GM21526 (cell line): ENCODE results near the gene THSD4.
"Not testable (repeated sequence)": the region's sequence is repeated elsewhere in the genome, so short reads cannot be mapped to it uniquely, and the experiment has no call there.

Experiments
- ATAC-seq: cut with Tn5 transposase; IDR thresholded peaks from one replicate; pipeline ENCODE4 v1.9.1; 2021; ENCODE audit warnings: moderate library complexity; ENCODE audit not compliant: unreplicated experiment, low FRiP score

Gene THSD4

DNA sequence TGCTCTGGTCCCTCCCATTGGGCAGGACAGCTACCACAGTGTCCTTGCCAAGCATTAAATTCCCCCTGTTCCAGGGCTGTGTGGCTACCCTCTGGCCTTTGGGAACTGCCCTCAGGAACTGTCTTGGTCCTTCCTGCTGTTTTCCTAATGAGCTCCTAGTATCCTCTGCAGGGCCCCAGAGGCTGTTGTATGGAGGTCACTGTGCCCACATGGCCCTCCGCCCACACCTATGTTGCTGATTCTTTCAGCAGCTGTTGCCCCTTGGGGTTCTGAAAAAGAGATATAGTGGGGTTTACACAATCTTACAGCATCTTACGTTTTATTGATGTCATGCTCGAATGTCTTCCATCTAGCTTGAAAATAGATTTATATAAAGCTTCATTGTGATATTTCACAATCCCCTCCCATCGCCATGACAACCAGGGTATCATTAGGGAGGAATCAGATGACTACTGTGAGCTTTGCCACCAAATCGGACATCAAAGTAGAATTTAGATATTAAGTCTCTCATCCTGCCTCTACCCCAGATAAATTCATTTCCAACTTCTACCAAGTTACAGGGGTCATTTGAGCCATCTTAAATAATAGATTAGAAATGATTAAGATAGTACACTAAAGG is 598.0 kb downstream of the THSD4 start:
- ATAC-seq, result no peak

- no peak for ATAC-seq
Observed at GRCh38 chr15:71715914-71716313, 600.6 kb downstream of the THSD4 start.

- no peak for ATAC-seq
Observed at GRCh38 chr15:71716990-71717389, 601.7 kb downstream of the THSD4 start.

GRCh38 chr15:71718116-71718910 is 603.0 kb downstream of the THSD4 start:
- no peak for ATAC-seq

DNA sequence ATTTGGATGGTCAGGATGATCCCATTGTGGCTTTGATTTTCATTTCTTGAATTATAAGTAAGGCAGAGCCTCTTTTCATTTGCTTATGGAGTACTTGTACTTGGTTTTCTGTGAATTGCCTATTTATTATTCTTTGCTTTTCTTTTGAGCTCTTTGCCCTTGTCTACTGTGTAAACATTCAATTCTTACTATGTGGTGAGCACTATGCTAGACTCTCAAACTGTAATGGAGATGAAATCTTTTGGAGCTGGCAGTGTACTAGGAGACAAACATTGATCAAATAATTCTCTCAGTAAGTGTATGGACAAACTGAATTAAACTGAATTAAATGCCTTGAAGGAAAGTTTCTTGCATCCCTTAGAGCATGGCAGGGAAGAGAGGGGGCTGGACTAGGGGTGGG is 608.1 kb downstream of the THSD4 start:
- no peak for ATAC-seq

GRCh38 chr15:71725207-71725955 is 610.1 kb downstream of the THSD4 start:
- not testable (repeated sequence) for ATAC-seq

GRCh38 chr15:71728881-71729280 is 613.6 kb downstream of the THSD4 start:
- no peak for ATAC-seq

GRCh38 chr15:71729319-71729718 is 614.0 kb downstream of the THSD4 start:
- ATAC-seq, result no peak

GRCh38 chr15:71730277-71731144 is 615.2 kb downstream of the THSD4 start:
- ATAC-seq, result no peak

DNA sequence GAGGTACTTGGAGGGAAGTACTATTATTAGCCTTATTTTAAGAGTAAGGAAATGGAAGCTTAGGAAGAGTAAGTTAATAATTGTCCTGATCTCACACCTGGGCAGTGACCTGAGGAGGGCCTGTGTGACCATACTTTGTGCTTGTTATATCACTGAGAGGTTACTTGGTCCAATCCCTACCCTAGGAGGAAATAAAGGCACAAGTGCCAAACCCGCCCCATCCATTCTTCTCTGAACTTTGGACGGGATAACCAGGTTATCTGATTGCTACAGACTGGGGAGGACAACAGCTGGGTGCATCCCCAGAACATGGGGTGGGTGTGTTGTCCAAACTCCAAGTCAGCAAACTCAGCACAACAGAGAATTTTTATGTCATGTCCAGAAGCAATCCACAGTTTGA is 617.4 kb downstream of the THSD4 start:
- no peak for ATAC-seq

DNA sequence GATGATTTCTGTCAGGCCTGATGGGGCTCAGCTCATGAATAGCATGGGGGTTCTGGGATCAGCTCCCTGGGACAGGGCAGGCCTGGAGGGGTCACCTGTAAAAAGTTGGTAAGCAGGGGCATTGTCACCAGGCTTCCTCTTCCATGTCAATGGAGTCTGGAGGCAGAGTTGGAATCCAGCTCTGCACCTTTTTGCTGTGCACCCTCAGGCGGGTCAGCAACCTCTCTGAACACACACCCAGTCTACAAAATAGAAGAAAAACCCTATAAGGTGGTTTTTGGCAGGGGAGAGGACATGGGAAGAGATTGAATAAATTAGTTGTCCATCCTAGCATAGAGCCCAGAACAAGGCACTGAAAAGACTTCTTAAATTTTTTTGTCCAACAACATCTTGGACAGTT is 617.9 kb downstream of the THSD4 start:
- no peak for ATAC-seq

- no peak for ATAC-seq
Observed at GRCh38 chr15:71734709-71735384, 619.6 kb downstream of the THSD4 start.

- no peak for ATAC-seq
Observed at GRCh38 chr15:71735385-71735757, 620.1 kb downstream of the THSD4 start.

DNA sequence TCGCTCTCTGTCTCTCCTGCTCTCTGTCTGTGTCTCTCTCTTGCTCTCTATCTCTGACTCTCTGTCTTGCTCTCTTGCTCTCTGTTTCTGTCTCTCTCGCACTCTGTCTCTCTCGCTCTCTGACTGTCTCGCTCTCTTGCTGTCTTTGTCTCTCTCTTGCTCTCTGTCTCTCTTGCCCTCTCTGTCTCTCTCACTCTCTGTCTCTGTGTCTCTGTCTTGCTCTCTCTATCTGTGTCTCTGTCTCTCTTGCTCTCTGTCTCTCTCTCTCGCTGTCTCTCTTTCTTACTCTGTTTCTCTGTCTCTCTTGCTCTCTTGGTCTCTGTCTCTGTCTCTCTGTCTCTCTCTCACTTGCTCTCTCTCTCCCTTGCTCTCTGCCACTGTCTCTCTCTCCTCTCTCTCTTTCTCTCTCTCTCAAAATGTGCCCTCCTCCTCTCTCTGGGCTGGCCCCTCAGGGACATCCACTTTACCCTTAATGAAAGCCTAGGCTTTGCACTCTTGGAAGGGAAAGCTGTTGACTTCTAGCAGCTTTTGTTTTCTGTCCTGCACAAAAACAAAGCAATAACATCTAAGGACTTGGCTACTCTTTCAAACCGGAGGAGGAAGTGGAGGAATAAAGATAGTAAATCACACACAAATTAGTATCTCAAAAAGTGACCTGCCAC is 621.1 kb downstream of the THSD4 start:
- no peak for ATAC-seq

- no peak for ATAC-seq
Observed at GRCh38 chr15:71737761-71738160, 622.5 kb downstream of the THSD4 start.

DNA sequence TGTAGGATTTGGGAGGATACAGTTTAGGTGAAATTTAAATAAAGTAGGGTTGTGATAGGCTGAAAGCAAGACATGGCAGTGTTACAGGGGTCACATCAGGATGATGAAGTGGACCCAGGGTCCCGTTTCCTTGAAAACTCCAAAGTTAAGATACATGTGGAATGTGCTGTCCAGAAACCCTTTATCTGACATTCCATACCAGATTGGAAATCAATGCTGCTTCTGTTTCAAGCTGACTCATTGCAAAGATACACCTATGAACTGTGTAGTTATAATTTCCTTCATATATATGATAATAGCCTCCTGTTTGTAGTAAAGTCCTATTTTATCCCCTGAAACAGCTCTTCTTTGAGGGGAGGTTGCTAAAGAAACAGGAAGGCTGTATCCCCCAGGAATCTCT is 624.1 kb downstream of the THSD4 start:
- ATAC-seq, result no peak

DNA sequence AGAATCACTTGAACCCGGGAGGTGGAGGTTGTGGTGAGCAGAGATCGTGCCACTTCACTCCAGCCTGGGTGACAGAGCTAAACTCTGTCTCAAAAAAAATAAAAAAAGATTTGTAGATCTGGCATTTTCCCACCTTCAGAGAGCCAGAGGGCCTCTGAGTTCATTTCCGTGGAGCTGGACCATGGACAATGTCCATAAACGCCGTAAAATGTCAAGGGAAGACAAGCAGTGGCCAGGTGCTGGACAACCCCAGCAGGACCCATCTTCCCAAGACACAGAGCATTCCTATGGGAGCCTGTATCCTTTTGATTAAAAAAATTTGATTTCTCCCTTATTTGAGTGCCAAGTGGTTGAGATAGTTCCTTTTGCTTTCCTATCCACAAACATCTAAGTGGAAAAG is 627.7 kb downstream of the THSD4 start:
- ATAC-seq, result no peak

DNA sequence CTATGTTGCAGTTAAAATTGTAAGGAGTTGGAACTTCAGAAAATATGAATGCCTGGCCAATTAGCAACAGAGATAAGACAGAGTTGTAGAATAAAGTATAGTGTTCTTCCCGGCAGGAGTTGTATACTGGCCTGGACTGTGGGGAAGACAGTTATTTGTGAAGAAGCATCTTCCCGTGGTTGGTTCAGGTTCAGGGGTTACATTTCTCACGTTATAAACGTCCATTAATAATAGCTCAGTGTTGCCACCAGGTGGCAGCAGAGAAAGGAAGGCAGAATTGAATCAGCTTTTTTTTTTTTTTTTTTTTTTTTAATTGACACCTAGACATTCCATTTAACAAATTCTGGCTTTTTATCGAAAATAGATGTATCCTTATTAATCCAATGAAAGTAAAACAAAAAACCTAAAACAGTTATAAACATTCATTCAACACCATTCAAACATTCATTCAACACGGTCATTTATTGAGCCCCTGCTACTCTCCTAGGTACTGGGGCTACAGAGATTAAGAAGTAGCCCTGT is 628.7 kb downstream of the THSD4 start:
- ATAC-seq, result no peak

GRCh38 chr15:71746719-71747118 is 631.4 kb downstream of the THSD4 start:
- ATAC-seq, result no peak
